ENCODE measurements around the gene HDAC2. TPM values are rescaled to one million over a fixed set of nuclear protein-coding genes. Genes with fewer than 3 reads are reported as not detected.

HDAC2 gene
- total RNA-seq, 1 donor from 2014 or later, result 287 TPM

DNA sequence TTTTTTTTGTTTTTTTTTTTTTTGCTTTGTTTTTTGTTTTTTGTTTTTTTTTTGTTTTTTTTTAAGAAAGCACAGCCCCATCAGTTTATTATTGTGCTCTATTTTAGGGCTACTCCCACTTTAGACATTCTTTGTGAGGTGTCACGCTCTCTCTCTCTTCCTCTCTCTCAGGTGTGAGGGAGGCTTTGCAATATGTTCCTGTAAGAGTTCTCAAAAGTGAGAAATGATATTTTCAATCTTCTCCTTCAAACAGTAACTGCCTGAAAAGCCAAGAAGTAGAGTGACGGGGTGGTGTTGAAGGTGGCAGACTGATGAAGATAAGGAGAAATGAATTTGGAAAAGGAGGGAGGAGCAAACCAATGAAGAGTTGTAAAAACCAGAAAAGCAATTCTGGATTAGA, 28.3 kb upstream of the HDAC2 start:
- Mint-ChIP-seq H3K36me3 (ENCODE audit: insufficient read depth) (peaks cover 8% of the 10 kb centered on the region), H3K27ac (no peak overlapping the region), H3K4me1 (ENCODE audit: low read depth) (peaks cover 9% of the 10 kb centered on the region), H3K9me3 (ENCODE audit: low read depth) (no peaks in the 10 kb centered on the region), H3K4me3 (ENCODE audit: low read depth) (no peak overlapping the region), H3K27me3 (no peaks in the 10 kb centered on the region)
- DNase-seq (ENCODE audit: low spot score, unreplicated experiment), result no peak
- TF ChIP-seq CTCF (IDR thresholded peaks at IDR 0.05; ENCODE audit: unreplicated experiment), result no peak

DNA sequence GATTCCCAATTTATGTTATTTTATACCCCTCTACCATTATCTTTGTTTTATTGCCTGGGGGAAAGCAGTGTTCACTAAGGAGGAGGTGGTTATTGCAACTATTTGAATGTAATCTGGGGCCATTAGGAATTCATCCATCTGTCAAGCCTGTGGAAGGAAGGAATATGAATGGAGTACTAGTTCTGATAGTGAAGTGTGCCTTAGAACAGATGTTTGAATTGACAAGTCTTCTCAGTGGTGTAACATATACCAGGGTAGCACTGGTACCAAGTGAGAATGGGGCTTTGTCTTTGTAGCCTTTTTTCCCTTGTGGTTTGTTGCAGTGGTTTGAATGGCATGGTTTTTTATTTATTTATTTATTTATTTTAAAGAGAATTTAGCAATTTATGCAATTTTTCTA, 27.9 kb upstream of the HDAC2 start:
- Mint-ChIP-seq H3K4me3 (ENCODE audit: low read depth) (no peak overlapping the region), H3K36me3 (ENCODE audit: insufficient read depth) (peaks cover 8% of the 10 kb centered on the region), H3K9me3 (ENCODE audit: low read depth) (no peaks in the 10 kb centered on the region), H3K27ac (peak overlapping the region; percentile 71), H3K4me1 (ENCODE audit: low read depth) (peaks cover 9% of the 10 kb centered on the region), H3K27me3 (no peaks in the 10 kb centered on the region)
- no peak for TF ChIP-seq CTCF (IDR thresholded peaks at IDR 0.05; ENCODE audit: unreplicated experiment)
- no peak for DNase-seq (ENCODE audit: low spot score, unreplicated experiment)

DNA sequence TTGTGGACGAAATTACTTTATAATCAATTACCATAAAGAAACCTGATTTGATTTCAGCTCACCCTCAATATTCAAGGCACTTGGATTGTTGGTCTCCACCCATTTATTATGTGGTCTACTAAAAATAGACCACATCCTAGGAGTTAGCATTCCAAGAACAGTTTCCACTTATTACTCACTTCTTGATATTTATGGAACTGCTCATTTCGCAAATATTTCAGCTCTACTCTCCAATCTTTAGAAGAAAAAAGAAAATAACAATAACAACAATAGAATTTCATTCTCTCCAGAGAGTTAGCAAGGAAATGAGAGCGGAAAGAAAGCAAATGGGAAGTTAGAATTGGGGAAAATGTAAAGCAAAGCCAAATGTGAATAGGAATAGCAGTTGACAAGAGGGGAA, 26.2 kb upstream of the HDAC2 start:
- peaks cover 9% of the 10 kb centered on the region for H3K4me1 Mint-ChIP-seq (ENCODE audit: low read depth)
- H3K36me3 Mint-ChIP-seq (ENCODE audit: insufficient read depth), result peaks cover 8% of the 10 kb centered on the region
- H3K9me3 Mint-ChIP-seq (ENCODE audit: low read depth), result no peaks in the 10 kb centered on the region
- no peak for TF ChIP-seq CTCF (IDR thresholded peaks at IDR 0.05; ENCODE audit: unreplicated experiment)
- DNase-seq (ENCODE audit: low spot score, unreplicated experiment), result no peak
- no peak overlapping the region for H3K4me3 Mint-ChIP-seq (ENCODE audit: low read depth)
- no peaks in the 10 kb centered on the region for H3K27me3 Mint-ChIP-seq
- H3K27ac Mint-ChIP-seq, result no peak overlapping the region

DNA sequence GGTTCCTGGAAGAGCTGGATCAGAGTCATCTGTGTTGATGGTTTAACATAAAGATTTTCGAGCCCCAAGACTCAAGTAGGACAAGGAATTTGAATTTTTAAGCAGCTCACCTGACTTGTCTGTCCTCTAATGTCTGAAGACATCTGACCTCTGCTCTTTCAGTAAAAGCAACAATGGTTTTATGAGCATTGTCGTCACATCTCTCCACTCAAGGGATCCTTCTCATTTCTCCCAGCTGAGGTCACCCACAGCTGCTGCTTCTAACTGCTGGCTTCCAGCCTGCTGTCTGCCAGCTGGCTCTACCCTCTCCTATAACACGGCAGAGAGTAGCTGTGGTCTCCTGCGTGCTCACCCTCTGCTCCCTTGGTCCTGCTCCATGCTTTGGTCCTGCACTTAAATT, 24.7 kb upstream of the HDAC2 start:
- Mint-ChIP-seq H3K36me3 (ENCODE audit: insufficient read depth) (peaks cover 8% of the 10 kb centered on the region), H3K9me3 (ENCODE audit: low read depth) (no peaks in the 10 kb centered on the region)
- DNase-seq (ENCODE audit: low spot score, unreplicated experiment), result no peak

DNA sequence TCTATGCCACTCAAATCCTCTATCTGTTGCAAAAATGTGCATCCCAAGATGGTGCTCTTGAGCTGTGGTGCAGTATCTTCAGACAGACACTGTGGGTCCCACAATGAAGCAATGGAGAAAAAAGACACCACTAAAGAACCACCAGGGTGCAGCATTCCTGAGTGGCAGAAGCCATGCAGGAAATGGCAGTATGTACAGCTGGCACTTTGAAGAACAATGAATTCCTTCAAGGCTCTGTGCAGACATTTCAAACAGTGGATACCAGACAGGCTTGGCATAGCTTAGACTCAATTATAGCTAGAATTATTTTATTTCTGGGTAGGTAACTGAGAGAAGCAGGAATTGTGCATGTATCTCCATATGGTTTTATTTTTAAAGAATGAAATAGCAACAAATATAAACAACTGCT, 24.0 kb upstream of the HDAC2 start:
- Mint-ChIP-seq H3K4me3 (ENCODE audit: low read depth) (no peak overlapping the region), H3K4me1 (ENCODE audit: low read depth) (peaks cover 9% of the 10 kb centered on the region), H3K27ac (no peak overlapping the region), H3K27me3 (no peaks in the 10 kb centered on the region), H3K9me3 (ENCODE audit: low read depth) (peaks cover 4% of the 10 kb centered on the region), H3K36me3 (ENCODE audit: insufficient read depth) (peaks cover 7% of the 10 kb centered on the region)
- no peak for DNase-seq (ENCODE audit: low spot score, unreplicated experiment)
- TF ChIP-seq CTCF (IDR thresholded peaks at IDR 0.05; ENCODE audit: unreplicated experiment), result peak; percentile 56

More for the DNA sequence above, 24.7 kb upstream of the HDAC2 start:
- Mint-ChIP-seq H3K4me3 (ENCODE audit: low read depth) (no peak overlapping the region), H3K27ac (no peak overlapping the region), H3K27me3 (no peaks in the 10 kb centered on the region), H3K4me1 (ENCODE audit: low read depth) (peaks cover 9% of the 10 kb centered on the region)
- no peak for TF ChIP-seq CTCF (IDR thresholded peaks at IDR 0.05; ENCODE audit: unreplicated experiment)

All from progenitor cell of endocrine pancreas (in vitro differentiated cells).